ENCODE measurements around the gene PEX5L.

DNA sequence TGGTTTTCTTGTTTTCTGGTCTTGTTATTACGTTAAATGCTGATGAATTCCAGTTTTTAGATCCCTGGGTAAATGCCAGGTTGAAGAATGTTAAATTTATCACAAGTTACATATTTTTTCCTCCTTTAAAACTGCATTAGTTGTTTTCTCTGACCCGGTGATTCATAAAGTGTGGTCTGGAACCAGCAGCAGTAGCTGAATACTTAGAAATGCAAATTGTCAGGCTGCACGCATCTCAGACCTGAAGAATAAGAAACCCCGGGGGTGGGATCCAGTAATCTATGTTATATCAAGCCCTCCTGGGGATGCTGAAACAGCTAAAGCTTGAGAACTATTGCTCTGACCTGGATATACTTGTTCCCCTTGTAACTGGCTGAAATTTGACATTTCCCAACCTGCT lies 69.1 kb downstream of the PEX5L start:
- no peak for TF ChIP-seq POLR2A (IDR thresholded peaks at IDR 0.05; ENCODE audit: extremely low read depth, insufficient read length)
- TF ChIP-seq, protein P1, sequence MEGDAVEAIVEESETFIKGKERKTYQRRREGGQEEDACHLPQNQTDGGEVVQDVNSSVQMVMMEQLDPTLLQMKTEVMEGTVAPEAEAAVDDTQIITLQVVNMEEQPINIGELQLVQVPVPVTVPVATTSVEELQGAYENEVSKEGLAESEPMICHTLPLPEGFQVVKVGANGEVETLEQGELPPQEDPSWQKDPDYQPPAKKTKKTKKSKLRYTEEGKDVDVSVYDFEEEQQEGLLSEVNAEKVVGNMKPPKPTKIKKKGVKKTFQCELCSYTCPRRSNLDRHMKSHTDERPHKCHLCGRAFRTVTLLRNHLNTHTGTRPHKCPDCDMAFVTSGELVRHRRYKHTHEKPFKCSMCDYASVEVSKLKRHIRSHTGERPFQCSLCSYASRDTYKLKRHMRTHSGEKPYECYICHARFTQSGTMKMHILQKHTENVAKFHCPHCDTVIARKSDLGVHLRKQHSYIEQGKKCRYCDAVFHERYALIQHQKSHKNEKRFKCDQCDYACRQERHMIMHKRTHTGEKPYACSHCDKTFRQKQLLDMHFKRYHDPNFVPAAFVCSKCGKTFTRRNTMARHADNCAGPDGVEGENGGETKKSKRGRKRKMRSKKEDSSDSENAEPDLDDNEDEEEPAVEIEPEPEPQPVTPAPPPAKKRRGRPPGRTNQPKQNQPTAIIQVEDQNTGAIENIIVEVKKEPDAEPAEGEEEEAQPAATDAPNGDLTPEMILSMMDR (IDR thresholded peaks at IDR 0.05; ENCODE audit: low read depth, low read length): no peak
